HG03097 (cell line): ENCODE data around the gene ZNF248.
A peak's percentile ranks its signal among the peaks of the same experiment; 100 is the strongest.
"Not testable (repeated sequence)": the region's sequence is repeated elsewhere in the genome, so short reads cannot be mapped to it uniquely, and the experiment has no call there.

Experiments
- ATAC-seq: cut with Tn5 transposase; IDR thresholded peaks from one replicate; pipeline ENCODE4 v1.9.1; 2021; ENCODE audit not compliant: unreplicated experiment, low FRiP score

ZNF248 gene

DNA sequence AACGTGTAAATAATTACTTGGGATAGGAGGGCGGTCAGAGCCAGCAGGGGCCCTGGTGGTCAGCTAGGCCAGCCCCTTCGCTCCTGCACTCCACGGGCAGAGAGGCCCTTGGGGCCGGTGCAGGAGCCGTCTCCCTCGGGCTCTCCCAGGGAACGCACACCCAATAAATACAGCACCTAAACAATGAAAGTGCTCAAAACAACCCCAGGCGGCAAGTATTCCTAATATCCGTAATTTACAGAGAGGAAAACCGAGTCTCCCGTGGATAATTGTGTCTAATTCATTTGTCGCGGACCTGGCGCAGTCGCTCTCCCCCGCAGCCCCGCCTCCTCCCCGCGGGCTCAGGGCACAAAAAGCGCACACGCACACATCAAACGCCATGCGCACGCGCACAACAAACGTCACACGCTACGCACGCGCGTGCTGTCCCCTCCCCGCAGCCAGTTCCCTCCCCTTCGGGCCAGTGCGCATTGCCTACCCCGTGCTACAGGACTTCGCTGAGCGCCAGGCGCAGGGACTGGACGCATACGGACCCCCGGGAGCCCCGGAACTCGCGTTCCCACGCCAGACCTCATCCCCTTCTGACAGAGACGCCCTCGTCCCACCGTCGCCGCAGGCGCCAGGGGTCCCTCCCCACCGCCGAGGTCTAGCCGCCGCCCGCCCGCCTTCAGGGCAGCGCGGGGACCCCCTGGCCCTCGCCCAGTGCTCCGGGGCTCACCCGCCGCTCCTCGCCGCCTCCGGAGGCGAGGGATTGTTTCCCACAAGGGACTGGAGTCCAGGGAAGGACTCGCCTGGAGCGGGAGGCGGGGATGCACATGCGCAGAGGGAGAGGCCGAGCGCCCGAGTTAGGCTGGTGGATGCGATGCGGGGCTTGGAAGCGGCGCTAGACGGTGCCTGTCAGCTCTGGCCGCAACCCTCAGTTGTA, at the start of gene ZNF248:
ZNF248 (minus strand) TSS at position 324 of the 925 bp plus-strand sequence. CDS start 1,300 bp downstream, outside the sequence.
- peak; percentile 95 for ATAC-seq

DNA sequence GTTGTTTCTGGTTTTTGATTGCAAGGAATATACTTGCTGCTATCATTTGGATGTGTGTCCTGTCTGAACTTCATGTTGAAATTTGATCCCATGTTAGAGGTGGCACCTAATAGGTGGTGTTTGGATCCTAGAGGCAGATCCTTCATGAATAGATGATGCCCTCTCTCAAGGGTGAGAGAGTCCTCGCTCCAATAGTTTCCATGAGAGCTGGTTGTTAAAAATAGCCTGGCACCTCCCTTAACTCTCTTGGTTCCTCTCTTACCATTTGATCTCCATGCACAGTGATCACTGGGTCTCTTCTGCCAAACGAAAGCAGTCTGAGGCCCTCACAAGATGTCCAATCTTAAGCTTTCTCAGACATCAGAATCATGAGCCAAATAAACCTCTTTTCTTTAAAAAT, 49.0 kb upstream of the ZNF248 start:
- ATAC-seq: no peak

GRCh38 chr10:37896436-37896835, 39.0 kb upstream of the ZNF248 start:
- no peak for ATAC-seq

- no peak for ATAC-seq
These were observed 38.3 kb upstream of the ZNF248 start for GRCh38 chr10:37895674-37896073.

- no peak for ATAC-seq
These were observed 28.4 kb upstream of the ZNF248 start for GRCh38 chr10:37885850-37886249.

GRCh38 chr10:37872955-37873354, 15.5 kb upstream of the ZNF248 start:
- ATAC-seq: no peak

GRCh38 chr10:37872283-37872682, 14.9 kb upstream of the ZNF248 start:
- ATAC-seq: no peak

- no peak for ATAC-seq
These were observed 14.3 kb upstream of the ZNF248 start for GRCh38 chr10:37871568-37872251.

DNA sequence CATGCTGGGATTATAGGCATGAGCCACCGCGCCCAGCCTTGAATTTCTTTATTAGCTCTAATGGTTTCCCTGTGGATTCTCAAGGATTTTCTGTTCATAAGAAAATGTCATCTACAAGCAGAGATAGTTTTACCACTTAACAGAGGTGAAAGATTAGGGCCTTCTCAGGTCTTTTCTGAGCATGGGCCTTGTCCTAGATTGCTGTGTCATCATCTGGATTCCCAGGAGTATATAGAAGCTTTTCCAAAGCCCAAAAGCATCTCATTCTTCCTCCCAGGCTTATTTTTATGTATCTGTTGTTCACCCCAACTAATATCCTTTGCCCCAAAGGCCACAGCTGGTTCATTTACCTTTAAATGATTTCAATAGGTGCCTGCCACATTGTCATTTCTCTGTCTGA, 13.7 kb upstream of the ZNF248 start:
- ATAC-seq: no peak

GRCh38 chr10:37868796-37869195, 11.4 kb upstream of the ZNF248 start:
- ATAC-seq: no peak

- no peak for ATAC-seq
These were observed 8.8 kb upstream of the ZNF248 start for GRCh38 chr10:37865957-37866803.

- no peak for ATAC-seq
These were observed 7.9 kb upstream of the ZNF248 start for GRCh38 chr10:37865264-37865663.

GRCh38 chr10:37860494-37861190, 3.2 kb upstream of the ZNF248 start:
- ATAC-seq: no peak

- not testable (repeated sequence) for ATAC-seq
These were observed 1.9 kb upstream of the ZNF248 start for GRCh38 chr10:37859270-37859669.

- ATAC-seq: peak; percentile 7
These were observed 526 bp downstream of the ZNF248 start for GRCh38 chr10:37856881-37857286.

DNA sequence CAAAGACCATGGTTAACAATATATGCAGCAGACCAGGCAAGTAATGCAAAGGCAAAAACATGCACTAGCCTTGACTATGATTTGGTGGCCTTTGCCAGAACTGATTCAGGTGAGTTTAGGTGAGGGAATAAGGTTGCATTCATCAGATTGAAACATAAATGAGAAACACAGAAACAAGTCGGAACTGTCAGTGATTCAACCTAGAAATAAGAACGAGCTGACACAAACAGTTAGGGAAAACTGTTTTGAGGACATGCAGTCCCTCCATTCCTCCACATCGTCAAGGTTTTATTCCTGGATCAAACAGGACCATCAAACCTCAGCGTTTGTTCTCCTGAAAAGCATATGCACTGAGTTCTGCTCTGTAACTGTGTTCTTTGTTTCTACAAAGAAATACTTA, 1.8 kb downstream of the ZNF248 start:
- no peak for ATAC-seq

- no peak for ATAC-seq
These were observed 2.8 kb downstream of the ZNF248 start for GRCh38 chr10:37854626-37855025.

DNA sequence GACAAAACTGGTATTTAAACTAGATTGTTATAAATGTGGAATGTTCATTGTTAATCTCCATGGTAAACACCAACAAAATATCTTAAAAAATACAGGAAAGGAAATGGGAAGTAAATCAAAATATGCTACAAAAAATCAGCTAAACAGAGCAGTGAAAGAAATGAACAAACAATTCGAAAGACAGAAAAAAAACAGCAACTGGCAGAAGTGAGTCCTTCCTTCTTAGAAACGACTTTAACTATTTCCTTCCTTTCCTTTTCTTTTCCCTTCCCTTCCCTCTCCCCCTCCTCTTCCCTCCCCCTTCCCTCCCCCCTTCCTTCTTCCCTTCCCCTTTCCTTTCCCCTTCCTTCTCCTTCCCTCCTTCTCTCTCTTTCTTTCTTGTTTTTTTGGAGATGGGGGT, 12.8 kb downstream of the ZNF248 start:
- no peak for ATAC-seq

GRCh38 chr10:37839243-37839642, 18.2 kb downstream of the ZNF248 start:
- no peak for ATAC-seq
